Nephron progenitor cell (in vitro differentiated cells): Measurements from ENCODE around the gene THAP12.
A peak's percentile ranks its signal among the peaks of the same experiment; 100 is the strongest.

Experiments used
- DNase-seq: peaks from one replicate; pipeline ENCODE4 v3.0.0; 2021
- H3K27ac Mint-ChIP-seq: 2 replicates; pipeline ENCODE4 v1.8.0; 2021; ENCODE audit warnings: mild to moderate bottlenecking, moderate library complexity, mixed read lengths
- H3K27me3 Mint-ChIP-seq: 2 replicates; pipeline ENCODE4 v1.8.0; 2021; ENCODE audit warnings: mild to moderate bottlenecking, low read depth, mixed read lengths; ENCODE audit not compliant: poor library complexity
- H3K36me3 Mint-ChIP-seq: 2 replicates; pipeline ENCODE4 v1.8.0; 2021; ENCODE audit warnings: low read depth, mixed read lengths
- H3K4me1 Mint-ChIP-seq: 2 replicates; pipeline ENCODE4 v1.8.0; 2021; ENCODE audit warnings: mixed read lengths
- H3K4me3 Mint-ChIP-seq: 2 replicates; pipeline ENCODE4 v1.8.0; 2021; ENCODE audit warnings: mild to moderate bottlenecking, moderate library complexity, mixed read lengths
- H3K9me3 Mint-ChIP-seq: 2 replicates; pipeline ENCODE4 v1.8.0; 2021; ENCODE audit warnings: mild to moderate bottlenecking, moderate library complexity, mixed read lengths
- TF ChIP-seq, protein P1 (sequence below): fragments of 200-600 bp; sonication (generic); IDR thresholded peaks from 2 replicates; pipeline ENCODE4 v1.5.0; 2021; ENCODE audit warnings: antibody characterized with exemption

THAP12 gene

DNA sequence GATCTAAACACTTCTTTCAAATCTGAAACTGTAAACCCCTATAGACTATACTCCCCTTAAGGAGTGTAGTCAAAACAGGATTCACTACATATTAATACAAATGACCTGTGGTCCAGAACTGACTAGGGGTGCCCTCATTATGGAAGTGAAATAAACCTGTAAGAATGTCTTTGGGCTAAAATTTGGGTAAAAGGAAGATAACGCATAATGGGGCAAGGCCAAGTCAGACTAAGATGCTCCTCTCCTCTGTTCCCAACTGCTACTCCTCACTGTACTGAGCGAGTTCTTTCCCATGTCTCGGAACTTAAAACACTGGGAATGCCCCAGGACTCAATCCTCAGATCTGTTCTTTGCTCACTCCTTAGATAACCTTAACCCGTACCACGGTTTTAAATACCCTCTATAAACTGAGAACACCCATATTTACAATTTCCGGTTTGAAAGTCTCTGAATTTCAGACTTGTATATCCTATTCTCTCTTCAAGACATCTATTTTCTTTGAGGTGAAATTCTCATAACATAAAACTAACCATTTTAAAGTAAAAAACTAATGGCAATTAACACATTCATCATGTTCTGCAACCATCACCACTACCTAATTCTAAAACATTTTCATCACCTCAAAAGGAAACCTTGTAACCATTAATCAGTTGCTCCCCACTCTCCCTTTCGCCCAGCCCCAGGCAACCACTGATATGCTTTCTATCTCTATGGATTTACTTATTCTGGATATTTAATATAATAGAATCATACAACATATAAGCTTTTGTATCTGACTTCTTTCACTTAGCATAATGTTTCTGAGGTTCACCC is 4.0 kb downstream of the THAP12 start:
- Mint-ChIP-seq H3K27ac (peak overlapping the region; percentile 5), H3K27me3 (peaks cover 5% of the 10 kb centered on the region), H3K36me3 (peaks cover 14% of the 10 kb centered on the region), H3K9me3 (peaks cover 7% of the 10 kb centered on the region), H3K4me1 (peaks cover 57% of the 10 kb centered on the region), H3K4me3 (no peak overlapping the region)
- DNase-seq, result no peak
- TF ChIP-seq, protein P1, sequence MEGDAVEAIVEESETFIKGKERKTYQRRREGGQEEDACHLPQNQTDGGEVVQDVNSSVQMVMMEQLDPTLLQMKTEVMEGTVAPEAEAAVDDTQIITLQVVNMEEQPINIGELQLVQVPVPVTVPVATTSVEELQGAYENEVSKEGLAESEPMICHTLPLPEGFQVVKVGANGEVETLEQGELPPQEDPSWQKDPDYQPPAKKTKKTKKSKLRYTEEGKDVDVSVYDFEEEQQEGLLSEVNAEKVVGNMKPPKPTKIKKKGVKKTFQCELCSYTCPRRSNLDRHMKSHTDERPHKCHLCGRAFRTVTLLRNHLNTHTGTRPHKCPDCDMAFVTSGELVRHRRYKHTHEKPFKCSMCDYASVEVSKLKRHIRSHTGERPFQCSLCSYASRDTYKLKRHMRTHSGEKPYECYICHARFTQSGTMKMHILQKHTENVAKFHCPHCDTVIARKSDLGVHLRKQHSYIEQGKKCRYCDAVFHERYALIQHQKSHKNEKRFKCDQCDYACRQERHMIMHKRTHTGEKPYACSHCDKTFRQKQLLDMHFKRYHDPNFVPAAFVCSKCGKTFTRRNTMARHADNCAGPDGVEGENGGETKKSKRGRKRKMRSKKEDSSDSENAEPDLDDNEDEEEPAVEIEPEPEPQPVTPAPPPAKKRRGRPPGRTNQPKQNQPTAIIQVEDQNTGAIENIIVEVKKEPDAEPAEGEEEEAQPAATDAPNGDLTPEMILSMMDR, result no peak

DNA sequence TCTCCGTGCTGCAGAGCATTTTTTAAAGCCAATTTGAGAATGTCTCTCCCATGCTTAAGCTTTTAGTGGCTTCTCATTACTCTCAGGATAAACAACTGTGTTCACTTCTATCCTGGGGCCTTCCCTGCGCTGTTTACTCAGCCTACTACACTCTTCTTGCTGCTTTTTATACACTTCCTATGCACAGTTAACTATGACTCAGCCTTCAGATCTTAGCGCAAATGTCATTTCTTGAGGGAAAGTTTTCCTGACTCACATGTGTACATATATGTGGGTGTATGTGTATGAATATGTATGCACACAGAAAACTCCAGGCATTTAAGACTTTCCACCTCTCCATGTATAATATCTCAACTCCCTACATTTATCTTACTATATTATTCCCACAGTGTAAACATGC is 9.8 kb downstream of the THAP12 start:
- H3K27ac Mint-ChIP-seq, result peak overlapping the region; percentile 43
- no peak overlapping the region for H3K4me3 Mint-ChIP-seq
- DNase-seq, result no peak
- peaks cover 5% of the 10 kb centered on the region for H3K36me3 Mint-ChIP-seq
- no peaks in the 10 kb centered on the region for H3K9me3 Mint-ChIP-seq
- TF ChIP-seq, protein P1, result no peak
- peaks cover 41% of the 10 kb centered on the region for H3K4me1 Mint-ChIP-seq
- H3K27me3 Mint-ChIP-seq, result no peaks in the 10 kb centered on the region

DNA sequence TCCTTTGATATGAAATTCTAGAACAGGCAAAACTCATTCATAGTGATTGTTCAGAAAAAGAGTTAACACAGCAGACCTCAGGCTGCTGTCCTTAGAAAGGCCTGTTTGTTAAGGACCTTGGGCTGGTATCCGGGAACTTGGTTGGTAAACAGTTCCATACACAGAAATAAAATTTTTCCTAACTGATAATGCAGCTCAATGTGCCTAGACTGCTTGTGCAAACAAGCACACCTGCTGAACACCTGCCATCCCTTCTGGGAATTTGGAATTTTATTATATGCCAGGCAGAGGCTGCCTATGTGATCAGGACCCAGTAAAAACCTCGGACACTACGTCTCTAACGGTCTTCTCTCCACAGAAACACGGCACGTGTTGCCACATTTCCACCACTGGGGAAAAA is 11.5 kb downstream of the THAP12 start:
- TF ChIP-seq, protein P1, result no peak
- Mint-ChIP-seq H3K4me3 (no peak overlapping the region), H3K27me3 (no peaks in the 10 kb centered on the region), H3K36me3 (peaks cover 17% of the 10 kb centered on the region), H3K4me1 (peaks cover 31% of the 10 kb centered on the region), H3K27ac (no peak overlapping the region), H3K9me3 (no peaks in the 10 kb centered on the region)
- no peak for DNase-seq

DNA sequence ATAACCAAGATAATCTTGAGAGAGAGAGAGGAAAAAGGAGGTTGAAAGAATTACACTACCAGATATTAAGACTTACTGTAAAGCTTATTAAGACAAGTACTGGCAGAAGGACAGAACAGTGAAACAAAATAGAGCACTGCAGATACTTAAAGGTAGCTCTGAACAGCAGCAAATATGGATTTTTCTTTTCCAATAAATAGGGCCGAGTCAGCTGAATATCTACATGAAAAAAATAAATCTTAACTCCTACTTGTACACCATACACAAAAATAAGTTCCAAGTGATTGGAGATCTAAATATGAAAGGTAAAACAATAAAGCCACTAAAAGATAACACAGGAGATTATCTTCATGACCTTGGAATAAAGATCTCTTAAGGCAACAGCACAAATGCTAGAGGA is 12.4 kb downstream of the THAP12 start:
- H3K27me3 Mint-ChIP-seq, result no peaks in the 10 kb centered on the region
- no peak for DNase-seq
- no peak overlapping the region for H3K27ac Mint-ChIP-seq
- no peak overlapping the region for H3K4me3 Mint-ChIP-seq
- H3K36me3 Mint-ChIP-seq, result peaks cover 24% of the 10 kb centered on the region
- no peaks in the 10 kb centered on the region for H3K9me3 Mint-ChIP-seq
- H3K4me1 Mint-ChIP-seq, result peaks cover 25% of the 10 kb centered on the region
- TF ChIP-seq, protein P1, result no peak

DNA sequence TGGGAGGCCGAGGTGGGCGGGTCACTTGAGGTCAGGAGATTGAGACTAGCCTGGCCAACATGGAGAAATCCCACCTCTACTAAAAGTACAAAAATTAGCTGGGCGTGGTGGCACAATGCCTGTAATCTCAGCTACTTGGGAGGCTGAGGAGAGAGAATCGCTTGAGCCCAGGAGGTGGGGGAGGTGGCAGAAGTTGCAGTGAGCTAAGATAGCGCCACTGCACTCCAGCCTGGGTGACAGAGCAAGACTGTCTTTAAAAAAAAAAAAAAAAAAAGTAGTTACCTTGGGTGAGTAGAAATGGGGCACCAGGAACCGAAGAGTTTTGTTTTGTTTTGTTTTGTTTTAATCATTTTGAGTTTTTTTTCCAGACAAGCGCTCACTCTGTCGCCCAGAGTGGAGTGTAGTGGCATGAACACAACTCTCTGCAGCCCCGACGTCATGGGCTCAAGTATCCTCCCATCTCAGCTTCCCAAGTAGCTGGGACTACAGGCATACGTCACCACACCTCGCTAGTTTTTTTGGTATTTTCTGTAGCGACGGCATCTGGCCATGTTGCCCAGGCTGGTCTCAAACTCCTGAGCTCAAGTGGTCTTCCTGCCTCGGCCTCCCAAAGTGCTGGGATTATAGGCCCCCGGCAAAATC is 15.8 kb downstream of the THAP12 start:
- Mint-ChIP-seq H3K4me3 (no peak overlapping the region), H3K27ac (peak overlapping the region; percentile 14), H3K27me3 (no peaks in the 10 kb centered on the region), H3K4me1 (peaks cover 15% of the 10 kb centered on the region), H3K9me3 (no peaks in the 10 kb centered on the region), H3K36me3 (peaks cover 42% of the 10 kb centered on the region)
- DNase-seq, result no peak
- TF ChIP-seq, protein P1, result no peak
